Karpas-422 (cell line): ENCODE measurements around the gene PLCG1. TPM values are rescaled to one million over a fixed set of nuclear protein-coding genes. Genes with fewer than 3 reads are reported as not detected.
"Not testable (repeated sequence)": the region's sequence is repeated elsewhere in the genome, so short reads cannot be mapped to it uniquely, and the experiment has no call there.

Experiments used
- DNase-seq: peaks from one replicate; pipeline ENCODE4 v3.0.0-alpha.2; 2015
- H2AFZ ChIP-seq: fragments of 200-600 bp; sonication (generic); 2 replicates; pipeline ENCODE4 v1.6.1; 2014; ENCODE audit warnings: antibody characterized with exemption, low read length, mixed read lengths
- H3K27ac ChIP-seq: fragments of 200-600 bp; sonication (generic); 2 replicates; pipeline ENCODE4 v1.5.1; 2014; ENCODE audit warnings: mild to moderate bottlenecking, low read length, moderate library complexity
- H3K27me3 ChIP-seq: fragments of 200-600 bp; sonication (generic); 2 replicates; pipeline ENCODE4 v1.6.1; 2014; ENCODE audit warnings: low read length, mixed read lengths
- H3K36me3 ChIP-seq: fragments of 200-600 bp; sonication (generic); 2 replicates; pipeline ENCODE4 v1.6.1; 2014; ENCODE audit warnings: low read length, mixed read lengths; ENCODE audit not compliant: insufficient read depth
- H3K4me1 ChIP-seq: fragments of 200-600 bp; sonication (generic); 2 replicates; pipeline ENCODE4 v1.6.1; 2014; ENCODE audit warnings: mild to moderate bottlenecking, low read length, mixed read lengths
- H3K4me2 ChIP-seq: fragments of 200-600 bp; sonication (generic); 2 replicates; pipeline ENCODE4 v1.6.1; 2014; ENCODE audit warnings: low read length, low read depth, mild to moderate bottlenecking; ENCODE audit not compliant: poor library complexity, severe bottlenecking
- H3K4me3 ChIP-seq: fragments of 200-600 bp; sonication (generic); 2 replicates; pipeline ENCODE4 v1.5.1; 2014; ENCODE audit warnings: mild to moderate bottlenecking, antibody characterized with exemption, low read length, mixed read lengths
- H3K79me2 ChIP-seq: fragments of 200-600 bp; sonication (generic); 2 replicates; pipeline ENCODE4 v1.6.1; 2014; ENCODE audit warnings: mild to moderate bottlenecking, low read length, mixed read lengths
- H3K9ac ChIP-seq: fragments of 200-600 bp; sonication (generic); 2 replicates; pipeline ENCODE4 v1.6.0; 2014; ENCODE audit warnings: low read length
- H3K9me2 ChIP-seq: fragments of 200-600 bp; sonication (generic), shearing (Covaris generic); replicated peaks from 2 replicates; pipeline ENCODE4 v1.6.0; 2014; ENCODE audit warnings: mild to moderate bottlenecking, low read length, moderate library complexity; ENCODE audit not compliant: insufficient read depth
- H3K9me3 ChIP-seq: fragments of 300-700, 200-600 bp; sonication (generic); 2 replicates; pipeline ENCODE4 v1.6.1; 2014; ENCODE audit warnings: low read length, mixed read lengths
- H4K20me1 ChIP-seq: fragments of 200-600 bp; sonication (generic); 2 replicates; pipeline ENCODE4 v1.6.1; 2014; ENCODE audit warnings: mild to moderate bottlenecking, antibody characterized with exemption, low read length, low read depth; ENCODE audit not compliant: insufficient read depth
- total RNA-seq: library from RNA; depleted of rRNA; stranded (reverse); fragments of >200 nt; shearing (Covaris generic); gene quantifications from 2 replicates; pipeline ENCODE4 v1.2.3, GENCODE V29; 2014; ENCODE audit warnings: low replicate concordance

PLCG1 gene
- total RNA-seq, 1 experiment from 2014 or later = 48.6 TPM

DNA sequence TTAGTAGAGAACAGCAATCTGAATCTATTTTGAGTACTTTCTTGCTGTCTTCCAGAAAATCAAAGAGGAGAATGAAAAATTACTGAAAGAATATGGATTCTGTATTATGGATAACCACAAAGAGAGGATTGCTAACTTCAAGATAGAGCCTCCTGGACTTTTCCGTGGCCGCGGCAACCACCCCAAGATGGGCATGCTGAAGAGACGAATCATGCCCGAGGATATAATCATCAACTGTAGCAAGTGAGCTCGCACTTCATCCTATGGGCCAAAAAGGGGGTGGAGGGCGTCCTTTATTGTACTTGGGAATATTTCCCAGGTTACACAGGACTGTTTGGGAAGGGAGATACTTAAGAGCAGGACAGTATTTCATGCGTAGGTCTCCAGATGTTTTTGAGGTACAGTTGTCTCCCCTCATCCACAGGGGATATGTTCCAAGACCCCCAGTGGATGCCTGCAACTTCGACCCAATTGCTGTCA, 37.3 kb upstream of the PLCG1 start:
- H3K9me2 ChIP-seq = no peaks in the 10 kb centered on the region

DNA sequence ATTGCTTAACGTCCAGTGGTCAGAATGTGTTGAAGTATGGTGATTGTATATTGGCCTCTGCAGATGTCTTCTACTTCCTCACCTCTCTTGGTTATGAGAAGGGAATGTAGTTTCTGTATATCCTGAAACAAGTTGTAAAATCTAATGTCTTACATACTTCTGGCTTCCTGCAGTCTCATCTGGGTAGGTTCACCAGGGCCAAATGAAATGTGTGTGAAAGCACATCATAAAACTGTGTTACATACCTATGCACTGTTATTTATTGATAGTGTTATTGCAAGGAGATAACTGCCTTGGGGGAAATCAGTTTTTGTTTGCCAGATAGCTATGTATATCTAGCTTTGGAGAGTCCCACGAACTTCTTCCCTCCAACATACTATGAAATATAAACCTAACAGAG, 35.7 kb upstream of the PLCG1 start:
- Histone ChIP-seq H3K9ac (no peak overlapping the region), H3K4me3 (no peak overlapping the region), H2AFZ (no peak overlapping the region), H3K36me3 (peaks cover 91% of the 10 kb centered on the region), H3K27ac (no peak overlapping the region), H3K4me2 (no peak overlapping the region), H3K9me3 (no peaks in the 10 kb centered on the region), H3K27me3 (no peaks in the 10 kb centered on the region), H3K9me2 (no peaks in the 10 kb centered on the region), H4K20me1 (no peaks in the 10 kb centered on the region), H3K79me2 (peaks cover 36% of the 10 kb centered on the region), H3K4me1 (peaks cover 6% of the 10 kb centered on the region; the same call in 1 of the 2 replicates)
- no peak for DNase-seq

More for the DNA sequence above, 37.3 kb upstream of the PLCG1 start:
- peaks cover 92% of the 10 kb centered on the region for H3K36me3 ChIP-seq
- H3K79me2 ChIP-seq = peaks cover 39% of the 10 kb centered on the region
- no peak overlapping the region for H3K4me3 ChIP-seq
- H3K27me3 ChIP-seq = no peaks in the 10 kb centered on the region
- no peak overlapping the region for H3K9ac ChIP-seq
- peaks cover 9% of the 10 kb centered on the region; the same call in 1 of the 2 replicates for H3K4me1 ChIP-seq
- no peaks in the 10 kb centered on the region for H3K9me3 ChIP-seq
- no peak overlapping the region for H3K27ac ChIP-seq
- H4K20me1 ChIP-seq = no peaks in the 10 kb centered on the region
- no peak overlapping the region for H2AFZ ChIP-seq
- DNase-seq = no peak
- H3K4me2 ChIP-seq = no peak overlapping the region

DNA sequence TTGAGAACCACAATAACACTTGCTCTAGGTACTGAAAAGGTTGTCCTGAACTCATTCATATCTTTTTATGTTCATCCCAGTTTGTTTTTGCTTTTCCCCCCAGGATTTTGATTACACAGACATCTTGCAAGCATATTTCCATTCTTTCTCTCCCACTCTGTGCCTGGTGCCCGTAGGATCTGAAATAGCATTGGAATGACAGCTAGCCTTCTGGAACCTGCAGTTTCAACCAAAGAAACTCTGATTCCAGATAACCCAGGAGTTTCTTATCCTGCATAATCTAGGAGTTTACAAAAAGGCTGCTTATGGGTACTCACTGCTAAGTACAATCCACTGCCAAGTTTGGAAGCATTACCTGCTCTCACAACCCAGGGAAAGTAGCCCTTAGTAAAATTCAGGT, 28.8 kb upstream of the PLCG1 start:
- Histone ChIP-seq H3K9me2 (no peaks in the 10 kb centered on the region), H3K4me2 (no peak overlapping the region), H3K4me3 (no peak overlapping the region), H3K27ac (no peak overlapping the region), H3K79me2 (peaks cover 41% of the 10 kb centered on the region), H3K9ac (no peak overlapping the region), H3K4me1 (no peaks in the 10 kb centered on the region), H4K20me1 (0 out of 2 replicates have a peak, but pooled peaks cover 4% of the 10 kb centered on the region), H3K9me3 (no peaks in the 10 kb centered on the region), H3K36me3 (peaks cover 92% of the 10 kb centered on the region), H2AFZ (no peak overlapping the region), H3K27me3 (no peaks in the 10 kb centered on the region)
- no peak for DNase-seq

DNA sequence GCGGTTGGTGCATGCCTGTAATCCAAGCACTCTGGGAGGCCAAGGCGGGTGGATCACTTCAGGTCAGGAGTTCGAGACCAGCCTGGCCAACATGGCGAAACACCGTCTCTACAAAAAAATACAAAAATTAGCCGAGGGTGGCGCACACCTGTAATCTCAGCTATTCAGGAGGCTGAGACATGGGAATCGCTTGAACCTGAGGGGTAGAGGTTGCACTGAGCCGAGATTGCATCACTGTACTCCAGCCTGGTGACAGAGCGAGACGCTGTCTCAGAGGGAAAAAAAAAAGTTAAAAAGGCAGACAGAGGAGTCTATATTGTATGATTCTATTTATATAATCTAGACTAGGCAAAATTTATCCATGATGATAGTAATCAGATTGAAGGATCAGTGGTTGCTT, 27.3 kb upstream of the PLCG1 start:
- no peak for DNase-seq
- H3K36me3 ChIP-seq = peaks cover 90% of the 10 kb centered on the region

DNA sequence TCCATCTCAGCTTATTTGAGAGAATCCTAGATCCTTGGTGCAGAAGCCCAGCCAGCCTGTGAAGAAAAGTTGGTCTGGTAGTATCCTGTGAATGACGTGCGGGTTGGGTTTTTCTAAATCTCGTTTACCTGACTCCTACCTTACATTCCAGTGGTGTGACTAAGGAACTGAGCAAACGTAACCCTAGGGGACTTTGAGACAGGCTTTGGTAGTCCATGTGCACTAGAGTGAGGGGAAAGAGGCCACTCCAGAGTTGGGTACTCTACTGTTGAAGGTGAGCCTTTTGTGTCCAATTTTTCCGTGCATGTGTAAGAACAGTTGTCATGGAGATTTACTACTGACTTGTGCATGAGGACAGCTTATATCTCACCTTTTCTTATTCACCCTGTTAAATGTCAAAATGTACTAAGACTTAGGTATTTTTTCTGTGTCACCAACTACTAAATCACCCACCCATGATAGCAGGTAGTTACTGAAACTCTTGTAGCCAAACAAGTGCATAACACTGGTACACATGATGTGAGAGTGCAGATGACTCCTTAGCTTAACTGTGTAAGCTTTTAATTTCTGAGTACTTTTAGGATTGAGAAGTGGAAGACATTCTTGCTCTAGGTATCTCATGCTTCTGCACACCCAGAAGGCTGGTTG, 26.3 kb upstream of the PLCG1 start:
- H3K4me2 ChIP-seq = no peak overlapping the region

More for the DNA sequence above, 27.3 kb upstream of the PLCG1 start:
- peaks cover 29% of the 10 kb centered on the region for H3K79me2 ChIP-seq
- H3K27me3 ChIP-seq = no peaks in the 10 kb centered on the region
- no peaks in the 10 kb centered on the region for H3K9me2 ChIP-seq
- H3K4me2 ChIP-seq = no peak overlapping the region
- no peaks in the 10 kb centered on the region for H3K4me1 ChIP-seq
- no peaks in the 10 kb centered on the region for H3K9me3 ChIP-seq
- H2AFZ ChIP-seq = no peak overlapping the region
- H3K9ac ChIP-seq = no peak overlapping the region
- no peak overlapping the region for H3K4me3 ChIP-seq
- H3K27ac ChIP-seq = no peak overlapping the region
- 0 out of 2 replicates have a peak, but pooled peaks cover 4% of the 10 kb centered on the region for H4K20me1 ChIP-seq

GRCh38 chr20:41111578-41111951, 25.8 kb upstream of the PLCG1 start:
- Histone ChIP-seq H3K27ac (no peak overlapping the region), H3K4me1 (no peaks in the 10 kb centered on the region), H3K36me3 (peaks cover 92% of the 10 kb centered on the region), H3K9me3 (no peaks in the 10 kb centered on the region), H4K20me1 (0 out of 2 replicates have a peak, but pooled peaks cover 4% of the 10 kb centered on the region), H3K9me2 (no peaks in the 10 kb centered on the region), H3K79me2 (peaks cover 23% of the 10 kb centered on the region), H2AFZ (no peak overlapping the region), H3K4me2 (no peak overlapping the region), H3K4me3 (no peak overlapping the region), H3K9ac (no peak overlapping the region), H3K27me3 (no peaks in the 10 kb centered on the region)
- DNase-seq = no peak

More for the DNA sequence above, 26.3 kb upstream of the PLCG1 start:
- DNase-seq = no peak
- Histone ChIP-seq H3K27me3 (no peaks in the 10 kb centered on the region), H3K9me2 (no peaks in the 10 kb centered on the region), H3K4me3 (no peak overlapping the region), H4K20me1 (0 out of 2 replicates have a peak, but pooled peaks cover 4% of the 10 kb centered on the region), H2AFZ (no peak overlapping the region), H3K36me3 (peaks cover 92% of the 10 kb centered on the region), H3K9me3 (no peaks in the 10 kb centered on the region), H3K79me2 (peaks cover 26% of the 10 kb centered on the region), H3K27ac (no peak overlapping the region), H3K9ac (no peak overlapping the region), H3K4me1 (no peaks in the 10 kb centered on the region)

- Histone ChIP-seq H3K9me3 (no peaks in the 10 kb centered on the region), H3K9ac (no peak overlapping the region), H3K27ac (no peak overlapping the region), H3K36me3 (peaks cover 87% of the 10 kb centered on the region), H3K4me2 (no peak overlapping the region), H3K4me3 (no peak overlapping the region), H3K79me2 (no peaks in the 10 kb centered on the region; the same call in 1 of the 2 replicates), H3K4me1 (peaks cover 16% of the 10 kb centered on the region), H2AFZ (no peak overlapping the region), H3K9me2 (no peaks in the 10 kb centered on the region), H3K27me3 (no peaks in the 10 kb centered on the region), H4K20me1 (0 out of 2 replicates have a peak, but pooled peaks cover 12% of the 10 kb centered on the region)
- DNase-seq = no peak
These were observed 20.9 kb upstream of the PLCG1 start for GRCh38 chr20:41116282-41116956.

DNA sequence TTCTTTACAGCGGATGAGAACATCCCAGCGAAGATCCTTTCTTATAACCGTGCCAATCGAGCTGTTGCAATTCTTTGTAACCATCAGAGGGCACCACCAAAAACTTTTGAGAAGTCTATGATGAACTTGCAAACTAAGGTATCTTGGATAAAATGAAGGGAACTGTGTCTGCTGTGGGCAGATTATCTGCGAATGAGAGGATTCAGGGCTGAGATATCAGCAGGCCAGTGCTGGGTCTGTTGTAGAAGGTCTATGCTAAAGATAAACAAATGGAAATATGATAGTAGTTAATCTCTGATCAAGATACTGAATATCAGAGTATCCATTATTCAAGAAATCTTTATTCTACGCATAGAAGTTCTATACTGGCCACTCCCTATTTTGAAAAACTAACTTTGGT, 19.2 kb upstream of the PLCG1 start:
- not testable (repeated sequence) for H3K27me3 ChIP-seq, H3K9ac ChIP-seq, H3K4me3 ChIP-seq, H3K4me2 ChIP-seq, H3K79me2 ChIP-seq, H3K9me3 ChIP-seq, H4K20me1 ChIP-seq, DNase-seq, H3K9me2 ChIP-seq, H2AFZ ChIP-seq
- H3K4me1 ChIP-seq = peaks cover 33% of the 10 kb centered on the region
- peaks cover 88% of the 10 kb centered on the region for H3K36me3 ChIP-seq
- peak overlapping the region; percentile 33; the same call in 1 of the 2 replicates for H3K27ac ChIP-seq
